ENCODE data around the gene LRFN5.
"Not testable (repeated sequence)": the region's sequence is repeated elsewhere in the genome, so short reads cannot be mapped to it uniquely, and the experiment has no call there.

The LRFN5 gene

DNA sequence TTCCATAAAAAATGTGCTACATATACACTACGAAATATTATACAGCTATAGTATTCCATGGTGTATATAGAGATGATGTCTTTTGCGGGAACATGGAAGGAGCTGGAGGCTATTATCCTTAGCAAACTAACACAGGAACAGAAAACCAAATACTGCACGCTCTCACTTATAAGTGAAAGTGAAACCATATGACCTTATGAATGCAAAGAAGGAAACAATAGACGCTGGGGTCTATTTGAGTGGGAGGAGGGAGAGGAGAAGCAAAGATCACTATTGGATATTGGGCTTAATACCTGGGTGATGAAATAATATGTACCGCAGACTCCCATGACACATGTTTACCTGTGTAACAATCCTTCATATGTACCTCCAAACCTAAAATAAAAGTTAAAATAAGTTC, 142.8 kb downstream of the LRFN5 start:
- no peaks in the 10 kb centered on the region for H3K9me3 ChIP-seq
- no peaks in the 10 kb centered on the region for H3K4me1 ChIP-seq
- H3K27me3 ChIP-seq = no peaks in the 10 kb centered on the region
- DNase-seq = no peak
- no peaks in the 10 kb centered on the region for H3K36me3 ChIP-seq
- TF ChIP-seq, protein P1, sequence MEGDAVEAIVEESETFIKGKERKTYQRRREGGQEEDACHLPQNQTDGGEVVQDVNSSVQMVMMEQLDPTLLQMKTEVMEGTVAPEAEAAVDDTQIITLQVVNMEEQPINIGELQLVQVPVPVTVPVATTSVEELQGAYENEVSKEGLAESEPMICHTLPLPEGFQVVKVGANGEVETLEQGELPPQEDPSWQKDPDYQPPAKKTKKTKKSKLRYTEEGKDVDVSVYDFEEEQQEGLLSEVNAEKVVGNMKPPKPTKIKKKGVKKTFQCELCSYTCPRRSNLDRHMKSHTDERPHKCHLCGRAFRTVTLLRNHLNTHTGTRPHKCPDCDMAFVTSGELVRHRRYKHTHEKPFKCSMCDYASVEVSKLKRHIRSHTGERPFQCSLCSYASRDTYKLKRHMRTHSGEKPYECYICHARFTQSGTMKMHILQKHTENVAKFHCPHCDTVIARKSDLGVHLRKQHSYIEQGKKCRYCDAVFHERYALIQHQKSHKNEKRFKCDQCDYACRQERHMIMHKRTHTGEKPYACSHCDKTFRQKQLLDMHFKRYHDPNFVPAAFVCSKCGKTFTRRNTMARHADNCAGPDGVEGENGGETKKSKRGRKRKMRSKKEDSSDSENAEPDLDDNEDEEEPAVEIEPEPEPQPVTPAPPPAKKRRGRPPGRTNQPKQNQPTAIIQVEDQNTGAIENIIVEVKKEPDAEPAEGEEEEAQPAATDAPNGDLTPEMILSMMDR (IDR thresholded peaks at IDR 0.05; ENCODE audit: low read depth, low read length) = no peak
- H3K4me3 ChIP-seq (ENCODE audit: low read depth, low read length) = no peak overlapping the region

DNA sequence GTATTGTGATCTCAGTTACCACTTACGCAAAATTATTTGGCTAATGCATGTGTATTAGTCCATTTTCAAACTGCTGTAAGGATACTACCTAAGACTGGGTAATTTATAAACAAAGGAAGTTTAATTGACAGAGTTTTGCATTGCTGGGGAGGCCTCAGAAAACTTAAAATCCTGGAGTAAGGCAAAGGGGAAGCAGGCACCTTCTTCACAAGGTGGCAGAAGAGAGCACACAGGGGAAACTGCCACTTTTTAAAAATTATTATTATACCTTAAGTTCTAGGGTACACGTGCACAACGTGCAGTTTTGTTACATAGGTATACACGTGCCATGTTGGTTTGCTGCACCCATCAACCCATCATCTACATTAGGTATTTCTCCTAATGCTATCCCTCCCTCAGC, 143.9 kb downstream of the LRFN5 start:
- H3K36me3 ChIP-seq; H3K4me1 ChIP-seq; H3K27me3 ChIP-seq; DNase-seq; H3K4me3 ChIP-seq (ENCODE audit: low read depth, low read length); H3K9me3 ChIP-seq: not testable (repeated sequence)

DNA sequence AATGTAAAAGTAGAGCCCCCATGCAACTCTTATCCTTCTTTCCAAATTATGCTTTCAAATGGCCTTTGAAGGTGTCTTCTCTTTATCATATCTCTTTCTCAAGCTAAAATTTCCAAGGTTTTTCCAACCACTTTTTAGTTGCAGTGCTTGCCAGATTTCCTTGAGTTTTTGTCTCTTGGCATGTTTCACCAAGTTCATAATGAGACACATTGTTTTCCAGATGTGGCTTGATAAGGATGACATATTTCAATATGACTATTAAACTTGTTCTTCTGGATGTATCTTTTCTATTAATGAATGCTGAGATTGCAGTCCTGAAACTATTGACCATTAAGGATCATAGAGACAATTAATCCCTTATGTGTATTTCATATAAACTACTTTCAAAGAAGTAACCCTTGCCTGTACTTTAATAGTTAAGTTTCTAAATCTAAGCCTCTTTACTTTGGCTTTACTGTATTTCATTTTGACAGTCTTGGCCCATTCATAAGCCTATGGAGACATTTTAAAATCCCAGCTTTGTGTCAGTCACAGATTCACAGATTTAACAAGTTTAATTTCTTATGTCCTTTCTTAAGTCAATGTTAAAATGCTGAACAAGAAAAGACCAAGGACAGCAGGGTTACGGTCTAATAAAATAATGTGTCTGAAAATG, 151.5 kb downstream of the LRFN5 start:
- Histone ChIP-seq H3K36me3 (no peaks in the 10 kb centered on the region), H3K9me3 (no peaks in the 10 kb centered on the region; the same call in 1 of the 2 replicates), H3K4me3 (ENCODE audit: low read depth, low read length) (no peak overlapping the region), H3K4me1 (no peaks in the 10 kb centered on the region), H3K27me3 (no peaks in the 10 kb centered on the region)
- TF ChIP-seq, protein P1 (IDR thresholded peaks at IDR 0.05; ENCODE audit: low read depth, low read length) = no peak
- no peak for DNase-seq

DNA sequence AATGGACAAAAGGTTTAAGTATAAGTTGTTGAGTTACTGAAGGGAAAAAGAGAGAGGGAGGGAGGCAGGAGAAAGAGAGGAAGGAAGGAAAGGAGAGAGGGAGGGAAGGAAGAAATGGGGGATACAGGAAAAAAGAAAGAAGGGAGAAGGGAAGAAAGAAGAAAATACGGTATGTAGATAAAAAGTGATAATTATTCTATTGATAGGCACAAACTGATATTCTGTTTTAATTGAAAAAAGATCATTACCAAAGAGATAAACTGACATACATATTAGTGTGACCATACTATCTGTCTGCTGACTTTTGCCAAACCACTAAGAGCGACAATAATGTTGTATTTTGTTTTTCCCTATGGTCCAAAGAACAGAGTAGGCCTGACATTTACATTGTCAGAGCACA, 154.5 kb downstream of the LRFN5 start:
- Histone ChIP-seq H3K27me3 (no peaks in the 10 kb centered on the region), H3K4me3 (ENCODE audit: low read depth, low read length) (no peak overlapping the region), H3K4me1 (no peaks in the 10 kb centered on the region), H3K36me3 (no peaks in the 10 kb centered on the region), H3K9me3 (no peaks in the 10 kb centered on the region)
- TF ChIP-seq, protein P1 (IDR thresholded peaks at IDR 0.05; ENCODE audit: low read depth, low read length) = no peak
- no peak for DNase-seq

DNA sequence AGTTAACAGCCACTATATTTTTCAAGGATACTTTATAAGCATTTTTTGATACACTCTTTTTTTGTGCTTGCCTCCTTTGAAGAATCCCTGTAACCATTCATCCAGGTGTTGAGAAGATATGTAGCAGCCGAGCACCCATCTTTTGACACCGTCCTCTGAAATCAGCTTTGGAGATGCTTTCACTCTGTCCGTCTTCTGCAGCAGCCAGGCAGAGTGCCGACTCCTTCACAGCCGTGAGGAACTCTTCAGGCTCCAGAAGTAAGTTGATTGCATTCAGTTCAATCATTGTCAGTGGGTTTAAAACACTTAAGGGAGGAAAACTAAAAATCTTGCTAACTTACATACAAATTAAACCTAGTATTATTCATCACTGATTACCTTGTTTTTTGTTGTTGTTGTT, 160.1 kb downstream of the LRFN5 start:
- H3K36me3 ChIP-seq = no peaks in the 10 kb centered on the region
- no peak overlapping the region for H3K4me3 ChIP-seq (ENCODE audit: low read depth, low read length)
- no peaks in the 10 kb centered on the region for H3K9me3 ChIP-seq
- TF ChIP-seq, protein P1 (IDR thresholded peaks at IDR 0.05; ENCODE audit: low read depth, low read length) = no peak
- no peaks in the 10 kb centered on the region for H3K27me3 ChIP-seq
- DNase-seq = no peak
- no peaks in the 10 kb centered on the region for H3K4me1 ChIP-seq

DNA sequence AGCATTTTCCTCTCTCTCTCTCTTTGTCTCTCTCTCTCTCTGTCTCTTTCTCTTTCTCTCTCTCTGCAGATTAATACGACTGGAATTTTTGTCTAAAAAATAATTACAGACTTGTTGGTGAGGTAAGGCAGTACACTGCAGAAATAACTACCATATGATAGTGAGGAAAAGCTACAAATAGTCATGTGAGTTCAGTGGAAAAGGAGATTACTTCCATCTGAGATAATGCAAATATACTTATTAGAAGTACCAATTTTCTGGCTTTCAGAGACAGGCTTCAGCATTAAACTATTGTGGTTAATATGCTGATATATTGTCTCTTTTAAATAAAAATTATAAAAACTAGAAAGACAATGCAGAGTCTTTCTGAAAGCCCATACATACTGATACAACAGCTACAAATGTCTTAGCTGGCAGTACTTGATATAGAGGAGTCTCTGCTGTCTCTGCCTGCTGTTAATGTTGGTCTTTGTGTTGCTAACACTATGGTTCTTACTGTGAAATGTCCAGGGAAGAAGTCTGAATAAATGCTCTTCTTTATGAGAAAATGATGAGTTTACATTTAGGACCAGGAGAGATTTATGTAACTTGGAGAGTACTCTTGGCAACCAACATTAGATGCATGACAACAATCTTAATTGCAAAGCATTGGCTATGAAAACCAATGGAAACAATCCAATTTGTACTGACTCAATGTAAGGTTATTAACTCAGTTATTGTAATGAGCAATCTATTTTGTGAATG, 167.0 kb downstream of the LRFN5 start:
- no peaks in the 10 kb centered on the region for H3K36me3 ChIP-seq
- H3K4me3 ChIP-seq (ENCODE audit: low read depth, low read length) = no peak overlapping the region
- TF ChIP-seq, protein P1 (IDR thresholded peaks at IDR 0.05; ENCODE audit: low read depth, low read length) = no peak
- H3K4me1 ChIP-seq = no peaks in the 10 kb centered on the region
- no peaks in the 10 kb centered on the region for H3K27me3 ChIP-seq
- no peaks in the 10 kb centered on the region for H3K9me3 ChIP-seq
- no peak for DNase-seq
